NT2/D1 (cell line): ENCODE measurements around the gene BRAT1.
A peak's percentile ranks its signal among the peaks of the same experiment; 100 is the strongest.

Source experiments
- DNase-seq: peaks from one replicate; pipeline ENCODE4 v3.0.0-alpha.2; 2011; ENCODE audit warnings: low read depth, low spot score
- H3K27me3 ChIP-seq: 2 replicates; pipeline ENCODE4 v1.6.0; 2011; ENCODE audit warnings: mild to moderate bottlenecking; ENCODE audit not compliant: insufficient read length, insufficient read depth
- H3K36me3 ChIP-seq: 2 replicates; pipeline ENCODE4 v1.6.1; 2011; ENCODE audit warnings: mild to moderate bottlenecking, low read length, mixed read lengths; ENCODE audit not compliant: insufficient read depth, insufficient read length
- H3K4me1 ChIP-seq: 2 replicates; pipeline ENCODE4 v1.5.1; 2011; ENCODE audit not compliant: insufficient read depth, insufficient read length
- H3K4me3 ChIP-seq: 2 replicates; pipeline ENCODE4 v1.5.1; 2011; ENCODE audit warnings: low read depth; ENCODE audit not compliant: insufficient read length
- H3K9ac ChIP-seq: 2 replicates; pipeline ENCODE4 v1.6.0; 2011; ENCODE audit warnings: low read depth; ENCODE audit not compliant: insufficient read length
- H3K9me3 ChIP-seq: 2 replicates; pipeline ENCODE4 v1.5.1; 2011; ENCODE audit warnings: mild to moderate bottlenecking, low read length; ENCODE audit not compliant: insufficient read depth
- SUZ12 ChIP-seq: IDR thresholded peaks from 2 replicates; pipeline ENCODE4 v1.6.1; 2011; ENCODE audit not compliant: insufficient read length, insufficient read depth; ENCODE audit errors: extremely low read depth
- YY1 ChIP-seq: IDR thresholded peaks from 2 replicates; pipeline ENCODE4 v1.6.1; 2011; ENCODE audit not compliant: insufficient read length, insufficient read depth
- ZNF274 ChIP-seq: IDR thresholded peaks from 2 replicates; pipeline ENCODE4 v1.6.1; 2011; ENCODE audit warnings: mild to moderate bottlenecking, low read depth, low read length

The BRAT1 gene

DNA sequence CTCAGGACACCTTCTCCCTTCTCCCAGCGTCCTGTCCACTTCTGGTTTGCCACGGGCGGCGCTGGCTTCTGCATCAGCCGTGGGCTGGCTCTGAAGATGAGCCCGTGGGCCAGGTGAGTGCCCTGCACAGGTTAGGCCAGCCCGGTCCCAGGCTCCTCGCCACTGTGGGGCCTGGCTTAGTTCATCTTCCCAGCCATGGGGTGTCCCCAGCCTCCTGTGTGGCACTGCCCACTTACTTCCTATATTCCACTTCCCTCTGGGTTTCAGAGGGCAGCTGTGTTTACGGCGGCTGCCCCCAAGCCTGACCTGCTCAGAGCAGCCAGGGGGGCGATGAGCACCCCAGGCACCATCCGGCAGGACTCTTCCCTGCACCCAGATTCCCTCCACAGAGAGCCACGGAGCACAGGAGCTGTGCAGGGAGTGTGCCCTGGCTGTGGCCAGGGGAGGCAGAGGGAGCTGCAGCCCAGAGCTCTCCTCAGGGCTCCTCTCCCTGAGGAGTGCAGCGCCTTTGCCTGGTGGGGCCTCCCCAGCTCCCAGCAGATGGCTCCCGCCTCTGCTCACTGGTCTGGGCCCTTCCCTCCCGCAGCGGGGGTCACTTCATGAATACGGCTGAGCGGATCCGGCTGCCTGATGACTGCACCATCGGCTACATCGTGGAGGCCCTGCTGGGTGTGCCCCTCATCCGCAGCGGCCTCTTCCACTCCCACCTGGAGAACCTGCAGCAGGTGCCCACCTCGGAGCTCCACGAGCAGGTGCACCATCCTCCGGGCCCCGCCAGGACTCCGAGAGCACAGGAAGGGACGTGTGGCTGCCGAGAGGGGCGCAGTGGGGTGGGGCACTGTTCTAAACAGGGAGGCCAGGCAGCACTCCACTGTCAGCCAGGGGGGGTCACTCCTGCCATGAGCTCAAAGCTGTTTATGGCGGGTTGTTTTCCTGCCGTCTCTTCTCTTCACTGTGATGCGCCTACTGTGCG lies 29.4 kb downstream of the BRAT1 start:
- Histone ChIP-seq H3K4me3 (no peak overlapping the region), H3K9me3 (no peaks in the 10 kb centered on the region), H3K4me1 (peaks cover 72% of the 10 kb centered on the region), H3K9ac (peak overlapping the region; percentile 68), H3K27me3 (peaks cover 15% of the 10 kb centered on the region), H3K36me3 (peaks cover 54% of the 10 kb centered on the region)
- DNase-seq: no peak
- TF ChIP-seq SUZ12 (no peak), YY1 (no peak), ZNF274 (no peak)

DNA sequence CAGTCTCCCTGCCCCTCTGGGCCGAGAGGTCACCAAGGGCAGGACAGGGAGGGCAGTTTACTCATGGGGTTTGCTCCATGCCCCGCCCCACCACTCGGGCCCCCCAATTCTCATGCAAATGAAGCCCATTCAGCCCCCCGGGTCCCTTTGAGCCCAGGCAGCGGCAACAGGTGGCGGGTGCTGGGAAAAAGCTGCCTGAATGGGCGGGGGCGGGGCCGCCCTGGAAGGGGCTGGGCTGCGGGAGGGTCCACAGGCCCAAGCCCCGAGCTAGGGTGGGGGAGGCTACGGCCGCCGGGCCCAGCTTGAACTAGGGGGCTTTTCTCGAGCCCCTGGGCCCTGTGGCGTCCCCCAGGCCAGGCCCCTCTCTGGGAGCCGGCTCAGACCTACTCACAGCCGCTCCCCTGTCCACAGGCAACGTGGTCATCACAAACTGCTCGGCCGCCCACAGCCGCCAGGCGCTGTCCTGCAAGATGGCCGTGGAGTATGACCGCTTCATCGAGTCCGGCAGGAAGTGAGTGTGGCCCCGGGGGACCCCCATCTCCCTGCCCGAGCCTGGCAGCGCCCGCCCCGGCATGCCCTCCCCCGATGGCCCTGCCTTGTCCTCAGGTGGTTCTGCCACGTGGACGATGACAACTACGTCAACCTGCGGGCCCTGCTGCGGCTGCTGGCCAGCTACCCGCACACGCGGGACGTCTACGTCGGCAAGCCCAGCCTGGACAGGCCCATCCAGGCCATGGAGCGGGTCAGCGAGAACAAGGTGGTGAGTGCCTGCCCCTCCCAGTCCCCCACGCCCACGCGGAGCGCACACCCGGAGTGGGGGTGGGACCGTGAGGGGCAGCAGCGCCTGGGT lies 30.3 kb downstream of the BRAT1 start:
- H3K4me1 ChIP-seq: peaks cover 65% of the 10 kb centered on the region
- H3K4me3 ChIP-seq: peak overlapping the region; percentile 3

GRCh38 chr7:2523941-2524807 lies 31.1 kb downstream of the BRAT1 start:
- Histone ChIP-seq H3K9me3 (no peaks in the 10 kb centered on the region), H3K9ac (peak overlapping the region; percentile 90), H3K27me3 (peaks cover 26% of the 10 kb centered on the region), H3K36me3 (peaks cover 50% of the 10 kb centered on the region), H3K4me1 (peaks cover 58% of the 10 kb centered on the region), H3K4me3 (peak overlapping the region; percentile 40)
- TF ChIP-seq YY1 (no peak), SUZ12 (no peak), ZNF274 (no peak)
- no peak for DNase-seq

More for the DNA sequence above, 30.3 kb downstream of the BRAT1 start:
- Histone ChIP-seq H3K36me3 (peaks cover 54% of the 10 kb centered on the region), H3K9me3 (no peaks in the 10 kb centered on the region), H3K27me3 (peaks cover 24% of the 10 kb centered on the region), H3K9ac (peak overlapping the region; percentile 89)
- no peak for TF ChIP-seq ZNF274
- TF ChIP-seq YY1: no peak
- no peak for TF ChIP-seq SUZ12
- DNase-seq: peak; percentile 89

GRCh38 chr7:2523461-2523936 lies 31.8 kb downstream of the BRAT1 start:
- no peak for DNase-seq
- Histone ChIP-seq H3K36me3 (peaks cover 43% of the 10 kb centered on the region), H3K4me3 (peak overlapping the region; percentile 39), H3K9me3 (no peaks in the 10 kb centered on the region), H3K4me1 (peaks cover 55% of the 10 kb centered on the region), H3K9ac (peak overlapping the region; percentile 90), H3K27me3 (peaks cover 33% of the 10 kb centered on the region)
- TF ChIP-seq SUZ12 (no peak), ZNF274 (no peak), YY1 (no peak)

DNA sequence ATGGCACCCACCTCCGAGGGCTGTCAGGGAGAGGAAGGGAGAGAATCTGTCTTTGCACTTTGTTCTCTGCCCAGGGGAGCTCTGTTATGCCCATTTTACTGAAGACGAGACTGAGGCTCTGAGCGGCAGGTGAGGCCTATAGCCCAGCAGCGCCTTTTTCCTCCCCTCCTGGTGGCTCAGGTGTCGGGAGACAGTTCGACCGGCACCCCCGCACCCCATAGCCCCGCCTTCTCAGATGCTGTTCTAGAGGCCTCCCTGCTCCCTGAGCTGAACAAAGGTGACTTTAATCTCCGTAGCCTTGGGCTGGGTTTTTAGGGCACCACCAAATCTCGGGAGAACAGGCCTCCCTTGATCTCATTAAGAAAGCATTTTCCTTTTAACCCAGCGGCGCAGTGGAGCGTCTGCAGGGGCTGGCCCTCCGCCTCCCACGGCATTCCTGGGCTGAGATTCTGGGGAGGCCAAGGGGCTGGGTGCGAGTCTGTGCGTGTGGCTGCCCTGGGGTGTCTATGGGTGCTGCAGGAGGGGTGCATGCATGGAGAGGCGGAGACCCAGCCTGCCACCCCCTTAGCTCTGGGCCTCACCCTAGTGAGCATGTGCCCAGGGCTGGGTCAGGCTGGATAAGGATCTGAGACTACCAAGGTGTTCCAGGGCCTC lies 32.4 kb downstream of the BRAT1 start:
- peaks cover 37% of the 10 kb centered on the region for H3K36me3 ChIP-seq
- H3K27me3 ChIP-seq: peaks cover 39% of the 10 kb centered on the region
- H3K9ac ChIP-seq: peak overlapping the region; percentile 90
- no peaks in the 10 kb centered on the region for H3K9me3 ChIP-seq
- peaks cover 55% of the 10 kb centered on the region for H3K4me1 ChIP-seq
- peak overlapping the region; percentile 39 for H3K4me3 ChIP-seq
- no peak for TF ChIP-seq SUZ12
- no peak for TF ChIP-seq YY1
- TF ChIP-seq ZNF274: no peak
- peak; percentile 88 for DNase-seq
